ENCODE measurements around the gene GALNS. TPM values are rescaled to one million over a fixed set of nuclear protein-coding genes. Genes with fewer than 3 reads are reported as not detected.

The GALNS gene
- total RNA-seq, 2 experiments from 2014 or later = 18.4 to 19.7 TPM

- peaks cover 26% of the 10 kb centered on the region for H3K4me1 Mint-ChIP-seq (ENCODE audit: low read depth)
- Histone ChIP-seq H3K4me3 (ENCODE audit: low read length) (no peak overlapping the region), H3K9me3 (ENCODE audit: control insufficient read depth in 1 of 2, insufficient read depth in 1 of 2, low read length in 2 of 2) (no peaks in the 10 kb centered on the region), H3K4me1 (ENCODE audit: insufficient read depth, low read length) (peaks cover 39% of the 10 kb centered on the region), H3K36me3 (ENCODE audit: insufficient read depth, low read length) (peaks cover 12% of the 10 kb centered on the region), H3K27me3 (ENCODE audit: control insufficient read depth in 1 of 2, insufficient read depth in 2 of 2, low read length in 2 of 2) (no peaks in the 10 kb centered on the region), H3K27ac (ENCODE audit: low read depth in 1 of 2, low read length in 2 of 2) (no peak overlapping the region)
- ATAC-seq (ENCODE audit: poor library complexity) (no peak), DNase-seq (peak in 1 of 14 experiments; percentile 41)
- POLR2A ChIA-PET = interaction anchor here (1.2 to 2.0 kb wide), 3 partner anchors 8 to 100 kb away, joined by 3 to 18 read pairs (median 4); partner anchors contain the start of gene APRT
- H3K36me3 Mint-ChIP-seq (ENCODE audit: low read depth) = no peaks in the 10 kb centered on the region
- CTCF ChIA-PET = interaction anchor here (1.2 kb wide), 1 partner anchor 12 kb away, joined by 3 read pairs; no protein-coding TSS in a partner anchor
- H3K9me3 Mint-ChIP-seq = no peaks in the 10 kb centered on the region
- intact Hi-C loops (cut with DNase I, micrococcal nuclease) = no loop called here
- peak overlapping the region; percentile 48 for H3K4me3 Mint-ChIP-seq
- TF ChIP-seq, protein P1, sequence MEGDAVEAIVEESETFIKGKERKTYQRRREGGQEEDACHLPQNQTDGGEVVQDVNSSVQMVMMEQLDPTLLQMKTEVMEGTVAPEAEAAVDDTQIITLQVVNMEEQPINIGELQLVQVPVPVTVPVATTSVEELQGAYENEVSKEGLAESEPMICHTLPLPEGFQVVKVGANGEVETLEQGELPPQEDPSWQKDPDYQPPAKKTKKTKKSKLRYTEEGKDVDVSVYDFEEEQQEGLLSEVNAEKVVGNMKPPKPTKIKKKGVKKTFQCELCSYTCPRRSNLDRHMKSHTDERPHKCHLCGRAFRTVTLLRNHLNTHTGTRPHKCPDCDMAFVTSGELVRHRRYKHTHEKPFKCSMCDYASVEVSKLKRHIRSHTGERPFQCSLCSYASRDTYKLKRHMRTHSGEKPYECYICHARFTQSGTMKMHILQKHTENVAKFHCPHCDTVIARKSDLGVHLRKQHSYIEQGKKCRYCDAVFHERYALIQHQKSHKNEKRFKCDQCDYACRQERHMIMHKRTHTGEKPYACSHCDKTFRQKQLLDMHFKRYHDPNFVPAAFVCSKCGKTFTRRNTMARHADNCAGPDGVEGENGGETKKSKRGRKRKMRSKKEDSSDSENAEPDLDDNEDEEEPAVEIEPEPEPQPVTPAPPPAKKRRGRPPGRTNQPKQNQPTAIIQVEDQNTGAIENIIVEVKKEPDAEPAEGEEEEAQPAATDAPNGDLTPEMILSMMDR (IDR thresholded peaks at IDR 0.05) = no peak
- H3K27ac Mint-ChIP-seq = no peak overlapping the region
- no peaks in the 10 kb centered on the region for H3K27me3 Mint-ChIP-seq
These were observed 52.6 kb downstream of the GALNS start for GRCh38 chr16:88804173-88804551.

GRCh38 chr16:88803264-88803987 lies 53.3 kb downstream of the GALNS start, which contains the start of gene CDT1:
Gene CDT1 (plus strand): TSS chr16:88803789. CDS start chr16:88803832, 43 bp downstream.
- peak within 1 kb of the TSS; percentile 67 for H3K4me3 ChIP-seq (ENCODE audit: low read length)
- TF ChIP-seq, protein P1 (IDR thresholded peaks at IDR 0.05) = no peak
- H3K9me3 ChIP-seq (ENCODE audit: control insufficient read depth in 1 of 2, insufficient read depth in 1 of 2, low read length in 2 of 2) = no peaks in the 10 kb centered on the region
- peaks cover 6% of the 10 kb centered on the region for H3K36me3 ChIP-seq (ENCODE audit: insufficient read depth, low read length)
- H3K4me1 ChIP-seq (ENCODE audit: insufficient read depth, low read length) = peaks cover 39% of the 10 kb centered on the region
- H3K4me3 Mint-ChIP-seq = peak within 1 kb of the TSS; percentile 92
- H3K27me3 ChIP-seq (ENCODE audit: control insufficient read depth in 1 of 2, insufficient read depth in 2 of 2, low read length in 2 of 2) = no peaks in the 10 kb centered on the region
- peak within 1 kb of the TSS; percentile 86 for H3K27ac Mint-ChIP-seq
- CTCF ChIA-PET = interaction anchor here (0.9 to 1.5 kb wide), 2 partner anchors 10 to 66 kb away, joined by 3 to 4 read pairs; no protein-coding TSS in a partner anchor
- no peaks in the 10 kb centered on the region for H3K36me3 Mint-ChIP-seq (ENCODE audit: low read depth)
- H3K27me3 Mint-ChIP-seq = no peaks in the 10 kb centered on the region
- DNase-seq (peak; percentile 67 to 95 (median 84)), ATAC-seq (ENCODE audit: poor library complexity) (peak; percentile 58)
- H3K4me1 Mint-ChIP-seq (ENCODE audit: low read depth) = peaks cover 26% of the 10 kb centered on the region
- H3K27ac ChIP-seq (ENCODE audit: low read depth in 1 of 2, low read length in 2 of 2) = peak within 1 kb of the TSS; percentile 5 to 50
- H3K9me3 Mint-ChIP-seq = no peaks in the 10 kb centered on the region
- intact Hi-C loops (cut with DNase I, micrococcal nuclease) = loop anchor here (1.0 to 2.0 kb wide), 3 partner anchors 8 to 23 kb away; partner anchors contain the start of gene APRT (in 1 of the 2)
- POLR2A ChIA-PET = interaction anchor here (0.6 to 2.0 kb wide), 12 partner anchors 9 to 1070 kb away, joined by 3 to 18 read pairs (median 4); partner anchors contain the start of genes APRT, PIEZO1 and TCF25

GRCh38 chr16:88800277-88800592 lies 56.5 kb downstream of the GALNS start:
- H3K27me3 Mint-ChIP-seq = no peaks in the 10 kb centered on the region
- H3K27me3 ChIP-seq (ENCODE audit: control insufficient read depth in 1 of 2, insufficient read depth in 2 of 2, low read length in 2 of 2) = no peaks in the 10 kb centered on the region
- no peak overlapping the region for H3K27ac ChIP-seq (ENCODE audit: low read depth in 1 of 2, low read length in 2 of 2)
- ChIA-PET POLR2A (interaction anchor here (0.8 to 1.6 kb wide), 5 partner anchors 12 to 98 kb away, joined by 3 to 4 read pairs (median 4); no protein-coding TSS in a partner anchor), CTCF (interaction anchor here (2.0 kb wide), 1 partner anchor 63 kb away, joined by 7 read pairs; no protein-coding TSS in a partner anchor)
- peak overlapping the region; percentile 86 for H3K27ac Mint-ChIP-seq
- no peaks in the 10 kb centered on the region for H3K36me3 ChIP-seq (ENCODE audit: insufficient read depth, low read length)
- no peaks in the 10 kb centered on the region for H3K9me3 ChIP-seq (ENCODE audit: control insufficient read depth in 1 of 2, insufficient read depth in 1 of 2, low read length in 2 of 2)
- peak overlapping the region; percentile 47 for H3K4me3 Mint-ChIP-seq
- no peak overlapping the region for H3K4me3 ChIP-seq (ENCODE audit: low read length)
- ATAC-seq (ENCODE audit: poor library complexity) (no peak), DNase-seq (no peak)
- peaks cover 35% of the 10 kb centered on the region for H3K4me1 Mint-ChIP-seq (ENCODE audit: low read depth)
- H3K36me3 Mint-ChIP-seq (ENCODE audit: low read depth) = no peaks in the 10 kb centered on the region
- intact Hi-C loops (cut with DNase I, micrococcal nuclease) = no loop called here
- TF ChIP-seq, protein P1 (IDR thresholded peaks at IDR 0.05) = no peak
- no peaks in the 10 kb centered on the region for H3K9me3 Mint-ChIP-seq
- peaks cover 53% of the 10 kb centered on the region for H3K4me1 ChIP-seq (ENCODE audit: insufficient read depth, low read length)
